GM20431 (cell line): ENCODE measurements around the gene KCP.

Experiments
- in situ Hi-C: fragments of 300-500 bp; cut with MseI, MboI; formaldehyde crosslinking; loops from one replicate; pipeline ENCODE4 v1.15.0; 2020; ENCODE audit warnings: low sequenced_read_pairs; ENCODE audit not compliant: unreplicated experiment

KCP gene

DNA sequence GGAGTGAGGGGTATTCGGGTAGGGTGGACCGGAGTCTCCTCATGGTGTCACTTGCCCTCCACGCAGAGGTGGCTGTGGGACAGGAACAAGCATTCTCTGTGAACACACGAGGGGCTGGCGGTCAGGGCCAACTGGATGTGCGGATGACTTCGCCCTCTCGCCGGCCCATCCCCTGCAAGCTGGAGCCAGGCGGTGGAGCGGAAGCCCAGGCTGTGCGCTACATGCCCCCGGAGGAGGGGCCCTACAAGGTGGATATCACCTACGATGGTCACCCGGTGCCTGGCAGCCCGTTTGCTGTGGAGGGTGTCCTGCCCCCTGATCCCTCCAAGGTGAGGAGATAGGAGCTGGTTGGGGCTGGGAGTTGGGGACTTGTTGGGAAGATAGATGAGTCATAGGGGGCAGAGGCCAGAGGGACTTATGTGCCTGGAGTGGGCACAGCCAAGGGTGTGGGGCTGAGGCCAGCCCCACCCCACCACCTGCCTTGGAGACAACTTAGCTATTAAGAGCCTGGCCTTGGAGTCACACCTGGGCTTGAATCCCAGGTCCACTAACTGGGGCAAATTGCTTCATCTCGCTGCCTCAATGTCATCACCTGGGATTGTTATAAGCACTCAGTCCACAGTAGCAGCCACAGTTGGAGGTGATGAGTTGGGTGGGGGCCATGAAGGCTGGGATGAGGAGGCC is 66.4 kb downstream of the KCP start:
- in situ Hi-C loops: no loop called here

DNA sequence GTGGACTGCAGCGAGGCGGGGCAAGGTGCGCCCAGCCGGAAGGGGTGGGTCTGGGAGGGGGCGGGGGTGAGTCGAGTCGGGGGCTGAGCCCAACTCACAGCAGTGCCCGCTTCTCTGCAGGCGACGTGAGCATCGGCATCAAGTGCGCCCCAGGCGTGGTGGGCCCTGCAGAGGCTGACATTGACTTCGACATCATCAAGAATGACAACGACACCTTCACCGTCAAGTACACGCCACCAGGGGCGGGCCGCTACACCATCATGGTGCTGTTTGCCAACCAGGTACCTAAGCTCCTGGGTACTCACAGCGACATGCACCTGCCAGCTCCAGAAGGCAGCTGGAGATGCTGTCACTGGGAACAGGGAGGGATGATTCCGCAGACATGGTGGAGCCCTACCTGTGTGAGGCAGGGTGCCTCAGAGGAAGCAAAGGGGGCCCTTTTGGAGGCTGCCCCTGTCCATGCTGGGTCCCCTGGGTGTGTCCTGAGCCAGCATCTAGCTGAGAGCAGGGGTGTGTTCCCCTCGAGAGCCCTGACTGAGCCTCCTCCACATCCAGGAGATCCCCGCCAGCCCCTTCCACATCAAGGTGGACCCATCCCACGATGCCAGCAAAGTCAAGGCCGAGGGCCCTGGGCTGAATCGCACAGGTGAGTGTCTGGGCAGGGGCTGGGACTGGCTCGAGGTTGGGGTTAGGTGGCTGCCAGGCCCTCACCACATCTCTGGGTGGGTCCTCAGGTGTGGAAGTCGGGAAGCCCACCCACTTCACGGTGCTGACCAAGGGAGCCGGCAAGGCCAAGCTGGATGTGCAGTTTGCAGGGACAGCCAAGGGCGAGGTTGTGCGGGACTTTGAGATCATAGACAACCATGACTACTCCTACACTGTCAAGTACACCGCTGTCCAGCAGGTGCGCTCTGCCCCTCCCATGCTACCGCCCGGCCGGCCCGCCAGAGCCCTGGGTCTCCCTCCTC is 67.6 kb downstream of the KCP start:
- in situ Hi-C loops: no loop called here

DNA sequence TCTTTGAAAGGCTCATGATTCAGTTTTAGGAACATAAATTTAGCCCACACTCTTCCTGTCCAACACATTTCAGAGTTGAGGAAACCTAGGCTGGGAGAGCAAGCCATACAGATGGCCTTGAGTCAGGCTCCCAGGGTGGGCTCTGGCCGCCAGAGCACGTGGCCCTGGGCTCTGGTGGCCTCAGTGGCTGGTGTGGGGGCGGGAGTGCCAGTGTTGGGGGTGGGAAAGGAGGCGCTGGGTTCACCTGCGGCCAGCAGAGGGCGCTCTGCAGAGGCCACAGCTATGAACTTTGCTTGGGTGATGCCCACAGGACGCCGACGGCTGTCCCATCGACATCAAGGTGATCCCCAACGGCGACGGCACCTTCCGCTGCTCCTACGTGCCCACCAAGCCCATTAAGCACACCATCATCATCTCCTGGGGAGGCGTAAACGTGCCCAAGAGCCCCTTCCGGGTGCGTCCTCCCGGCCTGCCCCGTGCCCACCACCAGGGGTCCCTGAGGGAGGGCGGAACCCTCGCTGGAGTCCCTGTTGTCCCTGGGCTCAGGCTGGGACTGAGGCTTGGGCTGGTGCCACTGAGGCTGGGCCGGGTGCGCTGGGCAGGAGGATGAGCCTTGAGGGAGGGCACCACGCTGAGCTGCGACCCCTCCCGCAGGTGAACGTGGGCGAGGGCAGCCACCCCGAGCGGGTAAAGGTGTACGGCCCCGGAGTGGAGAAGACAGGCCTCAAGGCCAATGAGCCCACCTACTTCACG is 68.4 kb downstream of the KCP start:
- in situ Hi-C loops: no loop called here

GRCh38 chr7:128841171-128841690 is 69.3 kb downstream of the KCP start:
- in situ Hi-C loops: no loop called here

- in situ Hi-C loops: no loop called here
Observed at GRCh38 chr7:128840326-128841170, 70.0 kb downstream of the KCP start.

DNA sequence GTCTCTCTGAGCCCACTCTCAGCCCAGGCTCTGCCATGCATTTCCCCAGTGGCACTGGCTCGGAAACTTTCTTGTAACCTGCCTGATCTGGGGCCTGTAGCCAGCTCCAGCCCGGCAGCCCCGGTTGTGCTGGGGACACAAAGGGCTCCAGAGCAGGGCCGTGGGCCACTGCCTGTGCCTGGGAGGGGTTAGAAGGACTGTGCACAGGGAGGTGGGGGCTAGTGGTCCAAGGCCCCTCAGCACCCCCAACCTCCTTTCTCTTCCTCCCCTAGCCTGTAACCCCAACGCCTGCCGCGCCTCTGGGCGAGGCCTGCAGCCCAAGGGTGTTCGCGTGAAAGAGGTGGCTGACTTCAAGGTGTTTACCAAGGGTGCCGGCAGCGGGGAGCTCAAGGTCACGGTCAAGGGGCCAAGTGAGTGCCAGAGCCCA is 70.7 kb downstream of the KCP start:
- in situ Hi-C loops: no loop called here

- in situ Hi-C loops: no loop called here
Observed at GRCh38 chr7:128838981-128839731, 71.4 kb downstream of the KCP start.

- in situ Hi-C loops: no loop called here
Observed at GRCh38 chr7:128838109-128838779, 72.3 kb downstream of the KCP start.

- in situ Hi-C loops: no loop called here
Observed at GRCh38 chr7:128837521-128837921, 73.0 kb downstream of the KCP start.

DNA sequence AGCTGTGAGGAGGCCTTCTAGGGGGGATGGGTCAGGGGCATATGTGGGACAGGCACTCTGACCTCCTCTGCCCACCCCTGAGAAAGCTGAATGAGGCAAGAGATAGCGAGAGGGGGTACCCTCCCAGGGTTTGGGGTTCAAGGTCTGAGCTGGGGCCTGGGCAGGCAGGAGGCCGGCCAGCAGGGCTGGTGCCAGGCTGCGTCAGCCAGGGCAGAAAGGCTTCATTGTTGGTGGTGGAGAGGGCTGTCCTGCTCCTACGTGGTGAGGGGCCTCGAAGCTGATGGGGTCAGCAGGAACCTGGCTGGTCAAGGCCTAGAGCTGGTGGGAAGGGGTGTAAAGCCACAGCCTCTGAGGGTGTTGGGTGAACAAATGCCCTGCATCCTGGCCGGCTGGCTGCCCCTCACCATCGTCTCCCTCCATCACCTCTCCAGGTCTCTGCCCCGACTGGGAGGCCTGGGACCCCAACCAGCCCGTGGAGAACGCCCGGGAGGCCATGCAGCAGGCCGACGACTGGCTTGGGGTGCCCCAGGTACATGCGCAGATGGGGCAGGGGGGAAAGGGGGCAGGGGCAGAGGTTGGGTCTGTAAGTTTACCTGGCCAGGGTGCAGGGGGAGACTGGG is 73.7 kb downstream of the KCP start:
- in situ Hi-C loops: no loop called here

GRCh38 chr7:128835790-128836641 is 74.5 kb downstream of the KCP start:
- in situ Hi-C loops: no loop called here

GRCh38 chr7:128835231-128835751 is 75.2 kb downstream of the KCP start:
- in situ Hi-C loops: no loop called here

- in situ Hi-C loops: no loop called here
Observed at GRCh38 chr7:128833946-128834325, 76.6 kb downstream of the KCP start.

GRCh38 chr7:128833148-128833945 is 77.2 kb downstream of the KCP start:
- in situ Hi-C loops: no loop called here

GRCh38 chr7:128832880-128833147 is 77.7 kb downstream of the KCP start:
- in situ Hi-C loops: no loop called here
